HG02642 (cell line): ENCODE data around the gene PRUNE2.
"Not testable (repeated sequence)": the region's sequence is repeated elsewhere in the genome, so short reads cannot be mapped to it uniquely, and the experiment has no call there.

Experiments
- ATAC-seq: cut with Tn5 transposase; IDR thresholded peaks from one replicate; pipeline ENCODE4 v1.9.1; 2021; ENCODE audit warnings: mild to moderate bottlenecking; ENCODE audit not compliant: unreplicated experiment, poor library complexity

The PRUNE2 gene

GRCh38 chr9:76751001-76751400, 154.9 kb downstream of the PRUNE2 start:
- ATAC-seq = no peak

- ATAC-seq = no peak
These were observed 161.6 kb downstream of the PRUNE2 start for GRCh38 chr9:76744336-76744735.

- no peak for ATAC-seq
These were observed 162.0 kb downstream of the PRUNE2 start for GRCh38 chr9:76743931-76744330.

DNA sequence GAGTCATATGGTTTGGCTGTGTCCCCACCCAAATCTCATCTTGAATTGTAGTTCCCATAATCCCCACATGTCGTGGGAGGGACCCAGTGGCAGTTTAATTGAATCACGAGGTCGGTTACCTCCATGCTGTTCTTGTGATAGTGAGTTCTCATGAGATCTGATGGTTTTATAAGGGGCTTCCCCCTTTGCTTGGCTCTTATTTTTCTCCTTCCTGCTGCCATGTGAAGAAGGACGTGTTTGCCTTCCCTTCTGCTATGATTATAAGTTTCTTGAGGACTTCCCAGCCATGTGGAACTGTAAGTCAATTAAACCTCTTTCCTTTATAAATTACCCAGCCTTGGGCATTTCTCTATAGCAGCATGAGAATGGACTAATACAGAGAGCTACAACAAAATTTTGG, 163.0 kb downstream of the PRUNE2 start:
- ATAC-seq = not testable (repeated sequence)

GRCh38 chr9:76741524-76741923, 164.4 kb downstream of the PRUNE2 start:
- ATAC-seq = no peak

- ATAC-seq = no peak
These were observed 167.5 kb downstream of the PRUNE2 start for GRCh38 chr9:76738402-76738801.

DNA sequence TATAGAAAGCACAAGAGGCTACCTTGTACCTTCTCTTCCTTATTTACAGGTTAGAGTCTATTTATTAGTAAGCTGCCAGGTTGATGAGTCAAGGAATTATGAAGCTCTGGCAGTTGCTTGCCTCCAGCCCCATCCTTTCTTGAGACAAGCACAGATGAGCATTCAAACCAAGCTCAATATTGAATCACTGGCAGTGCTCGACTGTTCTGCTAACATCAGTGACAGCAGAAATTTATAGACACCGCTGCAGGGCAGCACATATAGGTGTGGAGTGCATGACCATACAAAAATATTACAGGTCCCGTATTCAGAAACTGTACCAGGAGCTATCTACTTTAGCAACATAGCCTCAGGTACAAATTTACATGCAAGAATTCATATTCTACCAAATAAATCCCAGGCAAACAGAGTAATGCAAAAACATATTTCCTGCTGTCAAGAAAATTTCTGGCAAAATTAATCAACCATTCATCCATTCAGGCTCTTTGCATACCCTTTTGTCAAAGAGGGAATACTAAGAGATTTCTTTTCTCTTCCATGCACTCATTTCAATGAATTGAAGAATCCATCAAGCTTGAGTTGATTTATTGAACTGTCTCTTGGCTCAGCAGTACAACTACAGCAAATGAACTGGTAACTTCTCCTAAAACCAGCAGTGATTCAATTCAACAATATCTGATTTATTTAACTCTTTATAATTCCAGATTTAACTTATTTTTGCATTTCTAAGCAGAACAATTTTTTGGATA, 168.6 kb downstream of the PRUNE2 start:
- no peak for ATAC-seq

GRCh38 chr9:76734716-76735115, 171.2 kb downstream of the PRUNE2 start:
- no peak for ATAC-seq

DNA sequence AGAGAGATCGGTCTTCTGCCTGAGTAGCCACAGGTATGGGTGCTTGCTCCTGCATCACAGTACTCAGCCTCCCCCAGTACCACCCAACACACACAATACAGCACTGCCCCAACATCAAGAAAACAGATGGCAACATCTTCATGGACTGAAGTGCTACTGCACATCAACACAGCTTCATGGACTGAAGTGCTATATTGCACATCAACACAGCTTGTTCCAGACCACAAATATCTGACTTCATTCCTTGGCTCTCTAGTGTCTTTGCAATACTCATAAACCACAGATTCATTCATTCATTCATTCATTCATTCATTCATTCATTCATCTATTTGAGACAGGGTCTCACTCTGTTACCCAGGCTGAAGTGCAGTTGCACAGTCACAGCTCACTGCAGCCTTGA, 172.8 kb downstream of the PRUNE2 start:
- no peak for ATAC-seq

- no peak for ATAC-seq
These were observed 173.5 kb downstream of the PRUNE2 start for GRCh38 chr9:76732341-76732958.

DNA sequence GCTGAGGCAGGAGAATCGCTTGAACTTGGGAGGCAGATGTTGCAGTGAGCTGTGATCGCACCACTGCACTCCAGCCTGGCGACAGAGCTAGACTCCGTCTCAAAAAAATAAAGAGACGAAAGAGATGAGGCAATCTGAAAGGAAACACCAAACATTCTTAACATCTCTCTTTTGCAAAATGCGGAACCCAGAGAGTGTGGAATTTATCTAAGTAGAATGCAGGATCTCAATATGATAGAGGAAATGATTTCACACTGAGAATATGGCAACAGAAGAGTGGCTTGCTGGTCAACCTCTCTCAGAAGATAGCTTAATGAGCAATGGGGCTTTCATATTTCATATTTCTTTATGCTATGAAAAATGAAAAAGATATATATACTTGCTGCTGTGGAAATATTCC, 175.1 kb downstream of the PRUNE2 start:
- no peak for ATAC-seq

- no peak for ATAC-seq
These were observed 175.8 kb downstream of the PRUNE2 start for GRCh38 chr9:76729980-76730737.

- ATAC-seq = no peak
These were observed 176.8 kb downstream of the PRUNE2 start for GRCh38 chr9:76729116-76729515.

DNA sequence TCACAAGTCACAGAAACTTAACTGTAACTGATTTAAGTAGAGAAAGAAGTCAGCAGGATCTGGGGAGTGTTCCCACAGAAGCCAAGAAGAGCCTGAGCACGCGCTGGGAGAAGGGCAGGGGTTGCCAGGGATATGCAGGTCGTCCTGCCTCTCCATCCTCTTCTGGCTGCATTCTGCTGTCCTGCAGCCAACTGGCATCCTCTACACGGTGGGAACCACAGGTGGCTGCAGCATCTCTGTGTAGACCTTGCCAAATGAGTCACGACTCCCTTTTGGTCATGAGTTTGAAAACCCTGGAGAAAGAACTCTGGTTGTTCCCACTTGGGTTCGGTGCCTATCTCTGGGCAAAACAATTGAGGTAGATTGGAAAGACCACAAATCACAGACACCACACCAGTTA, 180.0 kb downstream of the PRUNE2 start:
- ATAC-seq = no peak

GRCh38 chr9:76725011-76725546, 180.8 kb downstream of the PRUNE2 start:
- no peak for ATAC-seq

GRCh38 chr9:76720245-76720644, 185.7 kb downstream of the PRUNE2 start:
- ATAC-seq = no peak

DNA sequence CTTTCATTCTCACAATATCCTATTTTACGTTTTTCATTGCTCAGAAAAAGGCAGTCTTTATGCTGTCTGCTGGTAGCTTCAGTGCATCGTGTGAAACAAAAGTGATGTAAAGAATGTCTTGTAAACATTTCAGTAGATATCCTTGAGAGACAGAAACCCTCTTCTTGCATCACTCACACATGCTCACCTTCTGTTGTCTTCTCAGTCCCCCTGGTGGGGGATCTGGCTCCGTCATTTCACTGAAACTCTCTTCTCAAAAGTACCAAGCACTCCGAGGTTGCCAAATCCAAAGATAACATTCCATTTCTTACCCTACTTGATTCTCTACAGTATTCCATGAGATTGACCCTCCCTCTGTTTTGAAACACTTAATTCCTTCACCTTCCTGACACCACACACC, 187.7 kb downstream of the PRUNE2 start:
- ATAC-seq = no peak

- no peak for ATAC-seq
These were observed 188.3 kb downstream of the PRUNE2 start for GRCh38 chr9:76717613-76718012.

- no peak for ATAC-seq
These were observed 188.7 kb downstream of the PRUNE2 start for GRCh38 chr9:76717176-76717575.

GRCh38 chr9:76716085-76716672, 189.7 kb downstream of the PRUNE2 start:
- no peak for ATAC-seq

- no peak for ATAC-seq
These were observed 192.5 kb downstream of the PRUNE2 start for GRCh38 chr9:76713381-76713780.
